Activated T-helper 9 cell treated with anti-CD3 and anti-CD28 coated beads, Interleukin-2, amount 50 U/mL, for 16 hours (primary cell): ENCODE measurements around the gene HAPSTR1.

ENCODE experiments used
- DNase-seq: peaks from one replicate; pipeline ENCODE4 v3.0.0-alpha.2; 2020; ENCODE audit warnings: low read depth

The HAPSTR1 gene

DNA sequence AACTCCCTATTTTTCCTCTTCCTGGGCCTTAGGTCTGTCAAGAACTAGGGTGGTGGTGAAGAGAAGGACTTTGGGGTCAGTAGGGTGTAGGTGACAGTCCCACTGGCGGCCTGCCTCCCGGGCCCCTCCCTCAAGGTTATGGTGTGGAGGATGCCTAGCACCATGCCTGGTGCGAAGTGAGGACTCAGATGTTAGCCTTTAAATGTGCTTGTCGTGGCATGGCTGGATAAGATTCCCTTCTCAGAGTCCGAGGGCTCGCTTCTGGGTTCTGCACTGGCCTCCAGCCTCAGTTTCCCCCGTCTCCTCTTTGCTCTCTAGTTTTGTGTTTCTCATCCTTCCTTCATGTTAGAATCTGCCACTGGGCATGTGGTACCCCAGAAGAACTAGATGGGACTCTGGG lies 32.0 kb downstream of the HAPSTR1 start:
- DNase-seq: no peak

DNA sequence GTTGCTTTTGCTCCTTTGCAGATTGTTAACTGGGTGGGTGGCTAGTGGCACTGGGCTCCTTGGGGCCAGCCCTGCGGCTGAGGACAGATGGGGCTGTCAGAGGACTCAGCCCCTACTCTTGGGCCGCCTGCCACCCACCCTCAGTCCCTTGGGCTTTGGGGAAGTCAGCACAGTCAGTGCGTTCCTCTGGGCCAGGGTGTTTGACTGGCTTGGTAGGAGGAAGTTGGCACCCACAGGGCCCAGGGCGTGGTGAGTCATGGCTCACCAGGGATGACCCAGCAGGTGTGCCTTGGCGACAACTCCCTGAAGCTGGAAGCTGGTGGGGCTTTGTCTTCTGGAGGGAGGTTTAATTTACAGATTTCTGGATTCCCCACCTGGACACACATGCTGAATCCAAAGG lies 32.4 kb downstream of the HAPSTR1 start:
- DNase-seq: no peak

DNA sequence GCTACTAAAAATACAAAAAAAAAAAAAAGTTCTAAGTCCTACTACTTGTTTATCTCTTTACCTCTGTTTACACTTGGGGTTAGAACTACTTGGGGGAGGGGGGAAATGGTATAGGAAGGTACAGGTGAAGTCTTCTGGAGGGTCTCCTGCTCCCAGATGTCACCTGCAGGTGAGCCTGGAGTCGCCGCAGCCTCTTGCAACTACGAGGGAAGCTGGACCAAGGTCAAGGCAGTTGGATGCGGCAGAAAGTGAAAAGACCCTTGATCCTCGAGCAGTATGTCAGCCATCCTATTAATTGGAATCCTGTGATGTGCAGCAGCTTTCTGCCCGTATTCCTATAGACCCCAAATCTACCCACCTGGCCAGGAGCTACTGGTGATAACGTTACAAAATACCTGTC lies 33.0 kb downstream of the HAPSTR1 start:
- DNase-seq: no peak

DNA sequence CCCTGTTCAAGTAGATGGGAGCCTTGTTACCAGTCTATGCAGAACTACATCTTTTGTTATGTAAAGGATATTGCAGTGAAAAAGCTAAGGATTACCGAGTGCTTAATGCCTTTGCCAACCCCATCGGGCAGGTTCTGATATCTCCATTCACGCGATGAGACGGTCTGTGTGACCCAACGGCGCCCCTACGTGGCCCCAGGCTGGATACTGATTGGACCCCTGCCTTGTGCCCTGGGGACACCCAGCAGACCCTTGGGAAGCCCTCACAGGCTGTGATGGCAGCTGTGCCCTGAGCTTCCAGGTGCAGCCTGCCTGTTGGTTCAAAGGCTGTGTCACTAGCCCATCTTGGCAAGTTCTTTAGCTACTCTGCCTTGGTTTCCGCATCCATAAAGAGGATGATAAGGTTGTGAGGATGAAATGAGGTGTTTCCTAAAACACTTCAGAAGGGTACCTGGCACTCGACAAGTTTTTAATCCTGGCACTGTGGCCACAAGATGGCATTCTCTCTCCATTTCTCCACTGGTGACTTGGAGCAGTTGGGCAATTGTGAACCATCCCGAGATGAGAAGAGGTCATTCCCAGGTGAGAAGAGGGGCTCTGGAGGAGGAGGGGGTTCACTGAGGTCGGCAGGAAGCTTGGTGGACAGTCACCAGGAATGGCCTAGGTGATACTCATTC lies 33.6 kb downstream of the HAPSTR1 start:
- no peak for DNase-seq

DNA sequence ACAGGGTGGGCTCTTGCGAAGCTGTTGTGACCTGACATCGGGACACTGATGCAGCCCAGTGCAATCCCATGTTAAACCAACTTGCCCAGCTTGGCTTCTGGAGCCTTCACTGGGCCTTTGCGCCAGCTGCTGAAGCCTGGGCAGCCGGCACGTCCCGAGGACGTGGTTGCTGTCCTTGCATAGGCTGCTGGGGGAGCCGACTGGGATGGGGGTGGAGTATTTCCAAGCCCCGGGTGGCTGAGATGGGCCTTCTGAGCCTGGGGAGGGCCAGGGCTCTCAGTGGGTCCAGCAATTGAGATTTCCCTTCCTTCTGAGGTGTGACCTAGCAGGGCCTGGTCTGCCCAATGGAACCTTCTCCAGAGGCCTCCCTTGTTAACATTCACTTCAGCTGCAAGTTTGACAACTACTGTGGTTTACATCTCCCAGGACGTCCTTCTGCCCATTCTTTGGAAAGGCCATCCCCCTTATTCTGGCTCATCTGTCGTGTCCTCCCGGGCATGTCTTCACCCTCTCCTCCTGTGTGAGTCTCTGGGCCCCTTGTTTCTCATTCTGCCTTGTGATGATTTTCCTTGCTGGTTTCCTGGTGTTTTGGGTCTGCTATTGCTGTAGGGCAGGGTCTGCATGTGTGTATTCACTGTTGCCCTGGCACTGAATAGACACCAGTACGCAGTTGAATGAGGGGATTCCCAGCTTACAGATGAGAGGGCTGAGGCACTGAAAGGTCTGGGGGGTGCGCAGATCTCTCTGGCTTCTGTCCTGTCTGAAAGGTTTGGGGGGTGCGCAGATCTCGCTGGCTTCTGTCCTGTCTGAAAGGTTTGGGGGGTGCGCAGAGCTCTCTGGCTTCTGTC lies 34.4 kb downstream of the HAPSTR1 start:
- no peak for DNase-seq

DNA sequence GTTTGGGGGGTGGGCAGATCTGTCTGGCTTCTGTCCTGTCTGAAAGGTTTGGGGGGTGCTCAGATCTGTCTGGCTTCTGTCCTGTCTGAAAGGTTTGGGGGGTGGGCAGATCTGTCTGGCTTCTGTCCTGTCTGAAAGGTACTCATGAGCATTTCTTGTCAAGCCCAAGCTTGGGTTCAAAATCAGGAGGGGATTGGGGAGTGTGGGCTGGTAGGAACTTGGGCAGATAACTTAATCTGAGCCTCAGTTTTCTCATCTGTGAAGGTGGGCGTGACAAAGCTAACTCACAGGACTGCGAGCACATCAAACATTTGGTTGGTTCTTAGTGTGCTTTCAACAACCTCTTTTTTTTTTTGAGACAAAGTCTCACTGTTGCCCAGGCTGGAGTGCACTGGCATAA lies 35.2 kb downstream of the HAPSTR1 start:
- no peak for DNase-seq

DNA sequence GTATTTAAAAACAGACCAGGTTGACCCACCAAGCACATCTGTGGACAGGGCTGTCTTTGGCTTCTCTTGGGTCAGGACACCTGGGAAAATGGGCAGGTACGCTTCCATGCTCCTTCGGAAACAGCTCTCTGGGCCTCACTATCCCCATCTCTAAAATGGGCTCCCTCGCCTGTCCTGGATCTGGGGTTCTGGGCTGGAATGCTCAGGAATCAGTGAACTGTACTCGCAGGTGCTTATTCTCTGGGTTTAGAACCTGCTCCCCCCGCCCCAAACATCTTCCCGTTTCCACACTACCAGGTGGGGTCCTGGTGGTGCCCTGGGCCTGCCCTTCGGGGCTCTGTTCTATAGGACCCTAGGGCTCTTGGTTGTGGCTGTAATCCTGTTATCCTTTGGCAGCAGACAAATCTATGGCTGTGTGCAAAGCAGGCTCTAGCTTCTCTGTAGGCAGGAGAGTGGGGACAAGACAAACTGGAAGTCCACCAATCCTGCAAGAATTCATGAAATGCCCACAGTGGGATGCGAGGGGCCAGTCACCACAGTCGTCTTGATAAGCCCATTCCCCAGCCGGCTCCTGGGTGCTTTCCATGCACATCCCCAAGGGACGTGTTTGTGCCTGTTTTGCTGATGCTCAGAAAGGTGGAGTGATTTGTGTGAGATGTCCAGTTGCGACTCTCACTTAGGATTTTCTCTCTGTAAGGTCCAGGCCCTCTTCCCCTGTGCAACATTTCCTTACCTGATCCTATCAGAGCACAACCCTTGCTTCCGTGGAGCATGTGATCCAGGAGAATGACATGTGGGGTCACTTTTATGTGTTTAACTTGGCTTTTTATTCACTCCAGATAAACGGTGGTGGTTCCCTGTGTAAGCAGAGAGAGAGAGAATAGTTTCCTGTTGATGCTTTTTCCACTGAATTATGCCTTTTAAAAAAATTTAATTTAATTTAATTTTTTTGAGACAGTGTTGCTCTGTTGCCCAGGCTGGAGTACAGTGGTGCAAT lies 37.2 kb downstream of the HAPSTR1 start:
- DNase-seq: no peak

DNA sequence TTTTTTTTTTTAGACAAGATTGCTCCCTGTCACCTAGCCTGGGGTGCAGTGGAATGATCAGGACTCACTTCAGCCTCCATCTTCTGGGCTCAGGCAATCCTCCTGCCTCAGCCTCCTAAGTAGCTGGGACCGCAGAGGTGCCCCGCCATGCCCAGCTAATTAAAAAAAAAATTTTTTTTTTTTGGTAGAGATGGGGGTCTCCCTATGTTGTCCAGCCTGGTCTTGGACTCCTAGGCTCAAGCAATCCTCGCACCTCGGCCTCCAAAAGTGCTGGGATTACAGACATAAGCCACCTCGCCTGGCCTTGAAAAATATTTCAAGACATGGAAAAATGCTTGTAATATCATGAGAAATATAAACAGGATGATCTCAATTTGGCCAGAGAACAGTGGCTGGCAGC lies 42.9 kb downstream of the HAPSTR1 start:
- DNase-seq: no peak

DNA sequence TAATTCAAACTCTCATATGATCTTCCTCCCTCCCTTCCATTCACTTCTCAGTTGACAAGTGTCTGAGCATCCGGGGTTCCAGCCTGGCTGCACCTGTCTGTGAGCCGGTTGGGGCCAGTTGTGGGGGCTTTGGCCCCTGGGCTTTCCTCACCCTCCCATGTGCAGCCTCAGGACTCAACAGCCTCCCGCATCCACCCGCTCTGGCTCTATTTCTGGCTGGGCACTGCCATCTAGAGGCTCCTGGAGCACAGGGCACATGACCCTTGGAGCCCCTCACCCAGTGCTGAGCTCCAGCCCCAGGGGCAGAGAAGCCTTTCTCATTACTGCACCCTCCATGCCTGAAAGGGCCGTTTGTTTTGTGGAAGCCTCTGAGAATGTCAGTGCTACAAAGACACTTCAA lies 43.3 kb downstream of the HAPSTR1 start:
- peak; percentile 35 for DNase-seq

DNA sequence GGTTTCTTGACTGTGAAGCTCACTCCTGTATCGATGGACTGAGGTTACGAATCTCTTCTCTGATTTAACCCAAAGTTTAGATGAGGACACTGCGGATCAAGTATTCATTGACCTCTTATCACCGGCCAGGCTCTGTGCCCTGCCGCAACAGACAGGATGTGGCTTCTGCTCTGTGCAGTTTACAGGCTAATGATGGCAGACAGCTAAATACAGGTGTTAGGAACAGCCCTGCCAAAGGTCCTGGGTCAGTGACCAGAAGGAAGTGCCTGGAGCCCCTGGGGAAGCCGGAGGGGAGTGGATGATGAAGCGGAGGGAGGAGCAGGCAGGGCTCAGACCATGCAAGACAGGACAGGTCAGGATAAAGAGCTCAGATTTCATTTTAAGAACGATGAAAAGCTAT lies 44.4 kb downstream of the HAPSTR1 start:
- no peak for DNase-seq

DNA sequence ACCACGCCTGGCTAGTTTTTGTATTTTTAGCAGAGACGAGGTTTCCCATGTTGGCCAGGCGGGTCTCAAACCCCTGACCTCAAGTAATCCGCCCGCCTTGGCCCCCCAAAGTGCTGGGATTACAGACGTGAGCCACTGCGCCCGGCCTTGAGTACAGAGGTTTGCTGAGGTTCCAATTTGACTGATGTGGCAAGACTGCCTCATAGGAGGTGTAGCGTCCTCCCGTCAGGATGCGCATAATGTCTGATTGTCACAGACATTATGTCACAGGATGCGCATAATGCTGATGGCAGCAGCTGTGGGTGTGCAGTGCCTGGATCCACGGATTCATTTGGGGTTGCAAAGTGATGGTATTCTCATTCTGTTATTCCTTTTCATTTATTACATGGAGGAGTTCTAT lies 45.2 kb downstream of the HAPSTR1 start:
- DNase-seq: no peak

DNA sequence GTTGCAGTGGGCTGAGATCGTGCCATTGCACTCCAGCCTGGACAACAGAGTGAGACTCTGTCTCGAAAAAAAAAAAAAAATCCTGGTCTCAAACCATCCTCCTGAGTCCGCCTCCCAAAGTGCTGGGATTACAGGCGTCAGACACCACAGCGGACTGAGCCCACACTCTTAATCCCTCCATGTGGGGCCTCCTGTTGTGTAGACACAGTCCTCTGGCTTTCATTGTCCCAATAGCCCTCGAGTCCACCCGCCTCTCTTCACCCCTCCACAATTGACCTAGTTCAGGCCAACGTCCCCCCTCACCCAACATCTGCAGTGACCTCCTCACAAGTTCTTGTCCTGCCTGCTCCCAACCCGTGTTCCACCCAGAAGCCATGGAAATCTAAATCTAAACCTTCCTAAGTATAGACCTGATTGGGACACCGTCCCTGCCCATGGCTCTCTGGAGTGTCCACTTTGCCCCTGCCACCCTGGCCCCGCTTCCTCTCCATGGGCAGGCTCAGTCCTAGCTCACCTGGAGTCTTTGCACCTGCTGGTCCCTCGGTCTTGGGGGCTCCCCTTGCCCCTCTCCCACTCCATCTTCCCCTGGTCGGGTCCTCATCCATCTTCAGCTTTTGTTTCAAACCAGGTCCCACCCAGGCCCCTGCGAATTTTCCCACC lies 46.7 kb downstream of the HAPSTR1 start:
- no peak for DNase-seq

DNA sequence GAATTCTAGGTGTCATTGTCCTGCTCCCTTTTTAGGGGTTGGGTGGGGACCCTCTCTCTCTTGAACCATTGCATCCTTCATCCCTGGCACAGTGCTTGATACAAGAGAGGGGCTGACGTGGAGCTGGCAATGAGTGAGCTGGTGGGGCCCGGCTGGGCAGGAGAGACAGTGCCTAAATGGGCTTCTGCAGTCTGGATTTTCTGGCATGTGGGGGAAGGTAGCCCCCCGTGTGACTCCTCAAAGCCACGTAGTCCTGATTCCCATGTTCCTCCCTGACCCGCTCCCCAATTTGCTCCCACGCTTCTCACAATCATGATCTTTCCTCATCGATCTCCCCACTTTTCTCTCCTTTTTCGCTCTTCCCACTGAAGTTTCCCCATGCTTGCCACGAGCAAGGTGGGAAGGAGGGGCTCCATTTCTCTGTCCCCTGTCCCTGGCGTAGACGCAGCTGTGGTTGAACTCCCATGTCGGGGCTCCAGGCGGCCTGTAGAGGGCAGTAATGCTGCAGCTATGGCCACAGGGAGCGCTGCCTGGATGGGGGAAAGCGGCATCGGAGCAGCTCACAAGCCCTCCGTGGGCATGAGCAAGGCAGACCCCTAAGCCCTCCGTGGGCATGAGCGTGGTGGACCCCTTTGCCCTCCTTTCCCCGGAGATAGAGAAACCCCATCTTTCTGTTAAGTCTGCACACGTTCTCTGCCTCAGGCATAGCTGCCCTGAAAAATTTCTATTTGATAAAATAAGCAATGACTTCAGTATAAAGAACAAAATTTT lies 47.5 kb downstream of the HAPSTR1 start:
- DNase-seq: peak; percentile 37

DNA sequence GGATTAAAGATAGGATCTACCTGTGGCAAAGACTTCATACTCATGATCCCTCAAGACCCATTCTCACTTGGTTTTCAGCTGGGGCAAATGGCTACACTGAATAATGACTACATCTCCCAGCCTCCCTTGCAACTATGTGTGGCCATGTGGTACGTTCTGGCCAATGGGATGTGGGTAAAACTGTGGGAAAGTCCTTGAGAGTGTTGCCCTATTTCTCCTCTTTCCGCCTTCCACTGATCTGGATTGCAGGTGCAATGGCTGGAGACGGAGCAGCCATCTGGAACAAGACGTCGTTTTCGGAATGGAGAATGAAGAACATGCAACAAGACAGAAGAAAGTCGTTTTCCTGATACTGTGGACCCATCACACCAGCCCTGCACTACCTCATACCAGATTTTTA lies 48.5 kb downstream of the HAPSTR1 start:
- DNase-seq: no peak
